Measurements from ENCODE around the gene ADGRV1.

The ADGRV1 gene

DNA sequence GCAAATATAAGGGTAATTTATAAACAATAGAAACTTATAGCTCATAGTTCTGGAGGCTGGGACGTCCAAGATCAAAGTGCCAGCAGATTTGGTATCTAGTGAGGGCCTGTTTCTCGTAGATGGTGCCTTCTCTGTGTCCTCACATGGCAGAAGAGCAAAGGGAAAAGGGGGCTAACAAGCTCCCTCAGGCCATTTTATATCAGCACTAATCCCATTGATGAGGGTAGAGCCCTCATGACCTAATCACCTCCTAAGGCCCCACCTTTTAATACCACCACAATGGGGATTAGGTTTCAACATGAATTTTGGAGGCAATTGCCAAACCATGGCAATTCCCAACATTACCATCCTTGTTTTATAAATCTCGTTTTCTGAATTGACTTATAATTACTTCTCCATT lies 564.7 kb downstream of the ADGRV1 start:
- Histone ChIP-seq H3K9ac (ENCODE audit: low read depth, low read length) (no peak overlapping the region), H3K36me3 (ENCODE audit: control insufficient read depth, insufficient read depth, low read length) (no peaks in the 10 kb centered on the region), H3K9me3 (ENCODE audit: control insufficient read depth, insufficient read depth, low read length) (no peaks in the 10 kb centered on the region), H3K4me1 (ENCODE audit: control insufficient read depth, insufficient read depth, low read length) (no peaks in the 10 kb centered on the region), H3K27me3 (ENCODE audit: control insufficient read depth, insufficient read depth, low read length) (no peaks in the 10 kb centered on the region), H3K4me3 (ENCODE audit: low read depth, low read length) (no peak overlapping the region)

DNA sequence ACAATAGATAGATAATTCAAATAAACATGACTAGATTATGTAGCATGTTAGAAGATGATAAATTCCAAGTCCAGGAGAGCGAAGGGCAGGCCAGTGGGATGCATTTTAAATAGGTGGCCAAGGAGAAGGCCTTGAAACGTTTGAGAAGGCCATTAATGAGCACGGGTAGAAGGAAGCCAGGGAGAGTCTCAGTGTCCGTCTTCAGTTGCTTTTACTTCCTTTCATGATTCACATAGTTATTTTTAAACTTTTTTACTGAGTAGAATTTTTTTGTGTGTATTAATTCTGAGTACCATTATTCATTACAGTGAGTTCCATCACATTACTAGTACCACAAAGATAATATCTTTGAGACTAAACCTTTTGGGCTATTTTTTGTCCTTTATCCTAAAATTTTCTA lies 565.3 kb downstream of the ADGRV1 start:
- no peak overlapping the region for H3K9ac ChIP-seq (ENCODE audit: low read depth, low read length)
- no peak overlapping the region for H3K4me3 ChIP-seq (ENCODE audit: low read depth, low read length)
- H3K27me3 ChIP-seq (ENCODE audit: control insufficient read depth, insufficient read depth, low read length), result no peaks in the 10 kb centered on the region
- no peaks in the 10 kb centered on the region for H3K36me3 ChIP-seq (ENCODE audit: control insufficient read depth, insufficient read depth, low read length)
- no peaks in the 10 kb centered on the region for H3K4me1 ChIP-seq (ENCODE audit: control insufficient read depth, insufficient read depth, low read length)
- no peaks in the 10 kb centered on the region for H3K9me3 ChIP-seq (ENCODE audit: control insufficient read depth, insufficient read depth, low read length)

DNA sequence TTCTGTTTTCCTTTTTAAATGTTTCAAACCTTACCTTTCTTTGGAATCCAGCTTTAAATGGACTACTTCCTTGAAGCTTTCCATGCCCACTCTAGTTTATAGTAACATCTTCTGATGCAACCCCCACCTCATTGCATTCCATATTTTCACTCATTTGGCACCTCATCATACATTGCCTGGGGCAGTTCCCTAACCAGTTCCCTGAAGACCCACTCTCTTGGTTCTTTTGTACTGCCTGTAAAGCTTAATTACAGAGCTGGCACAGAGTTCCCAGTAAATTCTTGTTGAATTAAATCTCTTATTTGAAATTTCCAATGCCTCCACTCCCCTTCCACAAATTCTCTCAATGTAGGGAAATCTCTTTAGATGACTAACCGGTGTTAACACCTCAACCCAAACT lies 567.3 kb downstream of the ADGRV1 start:
- Histone ChIP-seq H3K4me1 (ENCODE audit: control insufficient read depth, insufficient read depth, low read length) (no peaks in the 10 kb centered on the region), H3K9me3 (ENCODE audit: control insufficient read depth, insufficient read depth, low read length) (no peaks in the 10 kb centered on the region), H3K4me3 (ENCODE audit: low read depth, low read length) (no peak overlapping the region), H3K27me3 (ENCODE audit: control insufficient read depth, insufficient read depth, low read length) (no peaks in the 10 kb centered on the region), H3K36me3 (ENCODE audit: control insufficient read depth, insufficient read depth, low read length) (no peaks in the 10 kb centered on the region), H3K9ac (ENCODE audit: low read depth, low read length) (no peak overlapping the region)

DNA sequence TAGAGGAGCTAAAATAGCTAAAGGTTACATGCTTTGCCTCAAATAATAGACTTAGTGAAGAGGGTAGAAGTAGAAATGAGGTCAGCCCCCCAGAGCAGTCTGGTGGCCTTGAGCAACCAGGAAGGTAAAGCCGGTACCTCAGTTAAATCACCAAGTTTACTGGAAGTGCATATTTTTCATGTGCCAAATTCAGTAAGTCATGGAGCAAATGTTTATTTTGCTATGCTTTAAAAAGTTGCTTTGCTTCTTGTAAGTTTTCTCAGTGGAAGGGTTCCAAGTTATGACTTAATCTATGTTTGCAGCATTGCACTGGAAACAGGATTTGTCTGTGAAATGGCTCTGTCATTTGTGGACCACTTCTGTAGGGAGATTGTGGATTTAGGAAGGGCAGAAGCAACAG lies 567.9 kb downstream of the ADGRV1 start:
- no peaks in the 10 kb centered on the region for H3K27me3 ChIP-seq (ENCODE audit: control insufficient read depth, insufficient read depth, low read length)
- H3K4me1 ChIP-seq (ENCODE audit: control insufficient read depth, insufficient read depth, low read length), result no peaks in the 10 kb centered on the region
- no peaks in the 10 kb centered on the region for H3K36me3 ChIP-seq (ENCODE audit: control insufficient read depth, insufficient read depth, low read length)
- no peak overlapping the region for H3K9ac ChIP-seq (ENCODE audit: low read depth, low read length)
- H3K9me3 ChIP-seq (ENCODE audit: control insufficient read depth, insufficient read depth, low read length), result no peaks in the 10 kb centered on the region
- no peak overlapping the region for H3K4me3 ChIP-seq (ENCODE audit: low read depth, low read length)

DNA sequence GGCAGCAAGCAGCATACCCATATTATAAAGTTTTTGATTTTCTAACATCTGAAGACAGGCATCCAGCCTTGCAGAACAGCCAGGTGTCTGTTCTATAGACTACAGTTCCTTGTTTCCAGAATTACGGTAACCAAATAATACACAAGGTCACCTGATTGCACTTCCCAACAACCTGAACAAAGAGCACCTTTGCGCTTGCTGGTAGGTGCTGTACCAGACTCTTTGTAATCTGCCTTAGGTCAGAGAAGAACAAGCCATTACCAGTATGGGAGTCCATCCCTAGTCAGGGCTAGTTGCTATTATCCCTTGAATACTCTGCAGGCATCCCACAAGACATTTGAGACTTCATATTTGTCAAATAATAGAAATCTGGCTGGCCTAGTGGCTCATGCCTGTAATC lies 568.3 kb downstream of the ADGRV1 start:
- H3K36me3 ChIP-seq (ENCODE audit: control insufficient read depth, insufficient read depth, low read length), result no peaks in the 10 kb centered on the region
- no peaks in the 10 kb centered on the region for H3K27me3 ChIP-seq (ENCODE audit: control insufficient read depth, insufficient read depth, low read length)
- no peaks in the 10 kb centered on the region for H3K4me1 ChIP-seq (ENCODE audit: control insufficient read depth, insufficient read depth, low read length)
- H3K9me3 ChIP-seq (ENCODE audit: control insufficient read depth, insufficient read depth, low read length), result no peaks in the 10 kb centered on the region
- H3K9ac ChIP-seq (ENCODE audit: low read depth, low read length), result no peak overlapping the region
- no peak overlapping the region for H3K4me3 ChIP-seq (ENCODE audit: low read depth, low read length)

DNA sequence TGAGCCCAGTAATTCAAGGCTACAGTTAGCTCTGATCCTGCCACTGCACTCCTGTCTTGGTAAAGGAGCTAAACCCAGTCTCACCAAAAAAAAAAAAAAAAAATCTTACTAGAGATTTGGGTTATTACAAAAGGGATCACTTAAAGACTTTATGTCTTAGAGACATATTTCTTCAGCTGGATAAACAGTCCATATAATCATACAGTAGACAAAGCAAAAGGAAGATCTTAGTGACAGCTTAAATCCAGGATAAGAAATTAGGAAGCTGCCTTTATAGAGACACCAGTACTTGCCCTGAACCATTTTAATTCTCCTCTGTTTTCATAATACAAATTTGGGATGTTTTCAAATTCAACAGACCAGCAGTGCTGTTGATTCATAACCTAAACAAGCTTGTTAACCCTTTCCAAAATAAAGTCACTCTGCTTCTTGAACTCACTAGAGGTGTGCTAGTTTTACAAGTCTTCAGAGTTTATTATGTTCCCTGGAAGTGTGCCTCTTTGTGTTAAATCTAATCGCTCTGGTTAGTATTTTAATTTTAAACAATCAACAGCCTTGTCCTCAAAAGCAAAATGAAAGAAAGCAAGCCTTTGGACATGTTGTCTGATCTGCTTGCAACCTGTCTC lies 569.0 kb downstream of the ADGRV1 start:
- H3K4me3 ChIP-seq (ENCODE audit: low read depth, low read length), result no peak overlapping the region
- no peaks in the 10 kb centered on the region for H3K27me3 ChIP-seq (ENCODE audit: control insufficient read depth, insufficient read depth, low read length)
- H3K4me1 ChIP-seq (ENCODE audit: control insufficient read depth, insufficient read depth, low read length), result no peaks in the 10 kb centered on the region
- H3K9me3 ChIP-seq (ENCODE audit: control insufficient read depth, insufficient read depth, low read length), result no peaks in the 10 kb centered on the region
- no peak overlapping the region for H3K9ac ChIP-seq (ENCODE audit: low read depth, low read length)
- no peaks in the 10 kb centered on the region for H3K36me3 ChIP-seq (ENCODE audit: control insufficient read depth, insufficient read depth, low read length)

DNA sequence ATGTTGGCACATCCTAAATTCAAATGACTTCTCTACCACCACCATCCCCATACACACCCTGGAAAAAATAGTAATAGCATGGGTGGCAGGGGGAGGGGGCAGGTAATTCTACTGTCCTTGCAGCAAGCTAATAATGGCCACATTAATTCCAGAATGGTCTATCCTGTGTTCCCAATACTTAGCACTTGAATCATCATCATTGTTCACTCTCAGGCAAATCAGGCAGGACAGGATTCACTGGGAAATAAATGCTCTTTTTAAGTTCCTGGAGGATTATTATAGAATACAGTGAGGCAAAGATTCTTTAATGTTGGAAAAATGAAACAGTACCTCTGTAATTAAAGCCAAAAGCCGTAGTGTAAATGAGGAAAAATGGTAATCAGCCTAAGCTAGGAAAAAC lies 570.0 kb downstream of the ADGRV1 start:
- H3K4me1 ChIP-seq (ENCODE audit: control insufficient read depth, insufficient read depth, low read length), result no peaks in the 10 kb centered on the region

DNA sequence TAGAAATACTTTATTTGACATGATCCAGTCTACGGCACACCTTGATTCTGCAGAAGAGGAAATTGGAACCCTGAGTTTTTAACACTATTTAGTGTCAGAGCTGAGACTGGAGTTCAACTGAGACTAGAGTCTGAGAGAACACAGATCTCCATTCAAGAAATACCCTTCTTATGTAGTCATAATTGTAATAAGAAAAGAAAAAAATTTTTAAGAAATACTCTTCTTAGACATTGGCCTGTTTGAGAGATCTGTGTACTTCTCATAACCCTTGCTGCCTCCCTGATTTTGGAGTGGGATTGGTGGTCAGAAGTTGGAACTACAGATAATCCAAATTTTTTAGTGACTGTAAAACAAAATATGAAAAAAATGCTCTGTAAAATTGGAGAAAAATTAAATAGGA lies 571.2 kb downstream of the ADGRV1 start:
- no peaks in the 10 kb centered on the region for H3K27me3 ChIP-seq (ENCODE audit: control insufficient read depth, insufficient read depth, low read length)
- no peaks in the 10 kb centered on the region for H3K9me3 ChIP-seq (ENCODE audit: control insufficient read depth, insufficient read depth, low read length)
- no peak overlapping the region for H3K9ac ChIP-seq (ENCODE audit: low read depth, low read length)
- no peak overlapping the region for H3K4me3 ChIP-seq (ENCODE audit: low read depth, low read length)
- H3K36me3 ChIP-seq (ENCODE audit: control insufficient read depth, insufficient read depth, low read length), result no peaks in the 10 kb centered on the region
- no peaks in the 10 kb centered on the region for H3K4me1 ChIP-seq (ENCODE audit: control insufficient read depth, insufficient read depth, low read length)

More for the DNA sequence above, 570.0 kb downstream of the ADGRV1 start:
- H3K27me3 ChIP-seq (ENCODE audit: control insufficient read depth, insufficient read depth, low read length), result no peaks in the 10 kb centered on the region
- no peaks in the 10 kb centered on the region for H3K9me3 ChIP-seq (ENCODE audit: control insufficient read depth, insufficient read depth, low read length)
- no peak overlapping the region for H3K9ac ChIP-seq (ENCODE audit: low read depth, low read length)
- no peaks in the 10 kb centered on the region for H3K36me3 ChIP-seq (ENCODE audit: control insufficient read depth, insufficient read depth, low read length)
- H3K4me3 ChIP-seq (ENCODE audit: low read depth, low read length), result no peak overlapping the region

DNA sequence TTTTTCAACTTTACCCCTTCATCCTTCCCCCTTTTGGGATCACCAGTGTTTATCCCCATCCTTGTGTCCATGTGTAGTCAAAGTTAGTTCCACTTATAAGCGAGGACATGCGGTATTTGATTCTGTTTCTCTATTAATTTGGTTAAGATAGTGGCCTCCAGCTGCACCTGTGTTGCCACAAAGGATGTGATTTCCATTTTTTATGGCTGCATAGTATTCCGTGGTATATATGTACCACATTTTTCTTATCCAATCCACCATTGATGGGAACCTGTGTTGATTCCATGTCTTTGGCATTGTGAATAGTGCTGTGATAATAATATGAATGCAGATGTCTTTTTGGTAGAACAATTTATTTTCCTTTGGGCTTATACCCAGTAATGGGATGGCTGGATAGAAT lies 572.2 kb downstream of the ADGRV1 start:
- no peaks in the 10 kb centered on the region for H3K9me3 ChIP-seq (ENCODE audit: control insufficient read depth, insufficient read depth, low read length)
- H3K4me1 ChIP-seq (ENCODE audit: control insufficient read depth, insufficient read depth, low read length), result no peaks in the 10 kb centered on the region
- H3K4me3 ChIP-seq (ENCODE audit: low read depth, low read length), result no peak overlapping the region
- H3K27me3 ChIP-seq (ENCODE audit: control insufficient read depth, insufficient read depth, low read length), result no peaks in the 10 kb centered on the region
- H3K9ac ChIP-seq (ENCODE audit: low read depth, low read length), result no peak overlapping the region
- no peaks in the 10 kb centered on the region for H3K36me3 ChIP-seq (ENCODE audit: control insufficient read depth, insufficient read depth, low read length)

DNA sequence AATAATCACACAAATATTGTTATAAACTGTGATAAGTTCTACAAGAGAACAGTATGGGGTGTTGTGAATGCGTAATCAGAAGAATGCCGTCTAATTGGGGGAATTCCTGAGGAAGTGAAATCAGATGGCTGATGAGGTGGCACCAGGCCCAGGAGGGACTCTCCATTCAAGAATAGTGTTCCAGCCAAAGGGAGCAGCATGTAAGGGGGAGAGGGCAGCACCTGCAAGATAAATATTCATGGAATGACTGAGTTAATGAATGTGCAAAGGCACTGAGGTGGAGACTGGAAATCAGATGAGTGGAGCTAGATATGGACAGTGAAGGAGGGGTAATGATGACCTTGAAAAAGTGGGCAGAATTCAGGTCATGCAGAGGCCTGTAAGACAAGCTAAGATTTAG lies 574.0 kb downstream of the ADGRV1 start:
- no peaks in the 10 kb centered on the region for H3K4me1 ChIP-seq (ENCODE audit: control insufficient read depth, insufficient read depth, low read length)

DNA sequence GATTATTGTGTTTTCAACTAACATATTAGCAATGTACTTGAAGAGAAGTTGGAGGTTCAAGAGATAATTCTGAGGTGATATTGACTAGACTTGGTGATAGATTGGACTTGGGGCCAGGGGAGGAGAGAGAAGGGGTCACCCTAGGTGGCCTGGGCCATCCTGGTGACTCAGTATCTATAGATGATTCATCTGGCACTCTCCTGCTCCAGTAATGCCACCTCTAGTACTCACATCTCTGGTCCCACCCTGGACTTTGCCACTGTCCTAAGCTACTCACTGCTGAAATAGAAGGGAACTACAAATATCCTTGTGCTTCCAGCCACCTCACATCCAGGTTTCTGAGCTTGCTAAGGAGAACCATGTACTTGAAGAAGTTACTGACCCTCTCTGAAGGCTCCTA lies 574.6 kb downstream of the ADGRV1 start:
- no peak overlapping the region for H3K9ac ChIP-seq (ENCODE audit: low read depth, low read length)

More for the DNA sequence above, 574.0 kb downstream of the ADGRV1 start:
- Histone ChIP-seq H3K36me3 (ENCODE audit: control insufficient read depth, insufficient read depth, low read length) (no peaks in the 10 kb centered on the region), H3K4me3 (ENCODE audit: low read depth, low read length) (no peak overlapping the region), H3K9me3 (ENCODE audit: control insufficient read depth, insufficient read depth, low read length) (no peaks in the 10 kb centered on the region), H3K27me3 (ENCODE audit: control insufficient read depth, insufficient read depth, low read length) (no peaks in the 10 kb centered on the region), H3K9ac (ENCODE audit: low read depth, low read length) (no peak overlapping the region)

DNA sequence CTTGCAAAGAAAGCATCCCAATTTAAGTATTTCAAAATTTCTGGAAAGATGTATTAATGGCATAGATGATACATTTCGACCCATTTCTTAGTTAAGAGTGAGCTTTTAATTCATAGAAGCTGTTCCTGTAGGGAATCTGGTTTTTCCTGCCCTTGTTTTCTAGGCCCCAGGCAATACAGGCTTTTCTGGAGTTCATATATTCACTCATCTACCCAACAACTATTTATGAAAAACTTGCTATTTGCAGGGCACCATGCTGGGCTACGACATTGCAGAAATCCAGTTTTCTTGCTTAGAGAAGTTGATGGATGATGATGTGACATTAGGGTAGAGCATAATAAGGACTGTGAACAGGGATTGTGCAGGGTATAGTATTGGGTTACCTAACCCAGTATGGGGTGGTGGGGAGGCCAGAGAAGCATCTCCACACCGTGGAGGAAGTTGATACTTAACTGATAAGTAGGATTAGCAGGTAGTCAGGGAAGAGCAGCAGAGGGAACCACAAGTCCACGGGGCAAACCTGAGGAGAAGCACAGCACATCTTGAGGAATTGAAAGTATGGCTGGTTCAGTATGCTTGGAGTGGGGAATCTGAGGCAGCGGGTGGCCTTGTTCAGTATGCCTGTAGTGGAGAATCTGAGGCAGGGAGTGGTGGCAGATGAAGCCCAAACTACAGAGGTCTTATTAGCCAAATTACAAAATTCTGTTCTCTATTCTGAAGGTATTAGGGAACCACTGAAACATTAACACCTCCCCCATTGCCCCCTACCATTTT lies 577.1 kb downstream of the ADGRV1 start:
- Histone ChIP-seq H3K4me1 (ENCODE audit: control insufficient read depth, insufficient read depth, low read length) (no peaks in the 10 kb centered on the region), H3K4me3 (ENCODE audit: low read depth, low read length) (no peak overlapping the region), H3K9ac (ENCODE audit: low read depth, low read length) (no peak overlapping the region), H3K27me3 (ENCODE audit: control insufficient read depth, insufficient read depth, low read length) (no peaks in the 10 kb centered on the region), H3K9me3 (ENCODE audit: control insufficient read depth, insufficient read depth, low read length) (no peaks in the 10 kb centered on the region), H3K36me3 (ENCODE audit: control insufficient read depth, insufficient read depth, low read length) (no peaks in the 10 kb centered on the region)

More for the DNA sequence above, 574.6 kb downstream of the ADGRV1 start:
- no peaks in the 10 kb centered on the region for H3K36me3 ChIP-seq (ENCODE audit: control insufficient read depth, insufficient read depth, low read length)
- no peak overlapping the region for H3K4me3 ChIP-seq (ENCODE audit: low read depth, low read length)
- no peaks in the 10 kb centered on the region for H3K9me3 ChIP-seq (ENCODE audit: control insufficient read depth, insufficient read depth, low read length)
- no peaks in the 10 kb centered on the region for H3K27me3 ChIP-seq (ENCODE audit: control insufficient read depth, insufficient read depth, low read length)
- no peaks in the 10 kb centered on the region for H3K4me1 ChIP-seq (ENCODE audit: control insufficient read depth, insufficient read depth, low read length)

Measured in iPS-15b (cell line).